K562 (cell line): ENCODE measurements around the gene BTBD10. TPM values are rescaled to one million over a fixed set of nuclear protein-coding genes. Genes with fewer than 3 reads are reported as not detected.

ENCODE experiments used
- ATAC-seq: fragments of 200-7000 bp; cut with Tn5 transposase; 3 replicates; pipeline ENCODE4 v1.9.1; 2020; ENCODE audit warnings: moderate library complexity
- BruUV-seq: library from RNA; stranded (reverse); fragments of 400-500 nt; replicated peaks from 2 replicates; lab custom pipeline; 2021; lab: Mats Ljungman, UMichigan
- CTCF ChIA-PET: fragments of 300-600 bp; formaldehyde crosslinking; extraction: SDS; loops from one replicate; lab custom pipeline; 2021; ENCODE audit warnings: low intra/inter-chr PET ratio; lab: Yijun Ruan, JAX
- POLR2A ChIA-PET: fragments of 300-600, 350-650 bp; sonication (Branson Sonifier 250); formaldehyde crosslinking; extraction: SDS; loops from one replicate; lab custom pipeline; 2021; ENCODE audit warnings: antibody characterized with exemption, inconsistent platforms; lab: Yijun Ruan, JAX
- DNase-seq, 4 experiments: peaks; one replicate each; pipeline versions ENCODE4 v3.0.0 to v3.0.0-alpha.2; 2011 to 2018; ENCODE audit warnings: low spot score in 3 of 4, mixed read lengths in 3 of 4; ENCODE audit errors: extremely low read depth in 1 of 4
- FAIRE-seq: peaks from 2 replicates; lab custom pipeline; 2011; peaks lifted over from hg19 to GRCh38; lab: Jason Lieb, UNC
- H2AFZ ChIP-seq: 2 replicates; pipeline ENCODE4 v1.6.0; 2011; ENCODE audit warnings: low read depth, low read length, control low read depth, inconsistent platforms
- H3K27ac ChIP-seq: fragments of 200-600 bp; 3 replicates; pipeline ENCODE4 v1.8.0; 2011; ENCODE audit warnings: low read depth, mild to moderate bottlenecking, control low read depth, inconsistent platforms, low read length, moderate library complexity, mixed read lengths; ENCODE audit errors: extremely low read depth
- H3K27me3 ChIP-seq, 2 experiments: fragments of 300-600 bp in 1 of 2; 2 replicates in 1 of 2; 3 replicates in 1 of 2; pipeline versions ENCODE4 v1.6.0 to v1.8.0; 2011; ENCODE audit warnings: inconsistent platforms in 2 of 2, low read length in 2 of 2, mild to moderate bottlenecking in 1 of 2, mixed read lengths in 1 of 2, moderate library complexity in 1 of 2; ENCODE audit not compliant: control insufficient read depth in 2 of 2, insufficient read depth in 2 of 2
- H3K36me3 ChIP-seq: fragments of 300-600 bp; 3 replicates; pipeline ENCODE4 v1.8.0; 2011; ENCODE audit warnings: mild to moderate bottlenecking, low read length, inconsistent platforms; ENCODE audit not compliant: control insufficient read depth, insufficient read depth
- H3K4me1 ChIP-seq, 2 experiments: fragments of 200-600 bp in 1 of 2; replicated peaks in 1 of 2; 2 replicates in 1 of 2; 3 replicates in 1 of 2; pipeline versions ENCODE4 v1.5.1 to v1.8.0; 2011; ENCODE audit warnings: inconsistent platforms in 2 of 2, low read length in 2 of 2, mild to moderate bottlenecking in 1 of 2, mixed read lengths in 1 of 2, moderate library complexity in 1 of 2; ENCODE audit not compliant: control insufficient read depth in 2 of 2, insufficient read depth in 2 of 2
- H3K4me2 ChIP-seq: 2 replicates; pipeline ENCODE4 v1.6.1; 2011; ENCODE audit warnings: low read length, control low read depth, inconsistent platforms, mixed read lengths; ENCODE audit not compliant: insufficient read depth
- H3K4me3 ChIP-seq: fragments of 200-600 bp; sonication (generic), shearing (Covaris generic); 2 replicates; pipeline ENCODE4 v1.5.1; 2016; ENCODE audit warnings: control low read depth, inconsistent platforms
- H3K79me2 ChIP-seq: fragments of 200-600 bp; 3 replicates; pipeline ENCODE4 v1.8.0; 2011; ENCODE audit warnings: low read length, inconsistent platforms; ENCODE audit not compliant: control insufficient read depth, insufficient read depth
- H3K9ac ChIP-seq, 2 experiments: 2 replicates each; pipeline versions ENCODE4 v1.6.0 to v1.6.1; 2011; ENCODE audit warnings: low read depth in 2 of 2, low read length in 2 of 2, control low read depth in 1 of 2, inconsistent platforms in 1 of 2, mild to moderate bottlenecking in 1 of 2, mixed read lengths in 1 of 2; ENCODE audit not compliant: insufficient read depth in 1 of 2
- H3K9me1 ChIP-seq: one replicate; pipeline ENCODE4 v1.6.0; 2011; ENCODE audit warnings: inconsistent platforms, mild to moderate bottlenecking, low read length, moderate library complexity; ENCODE audit not compliant: control insufficient read depth, insufficient read depth
- H3K9me3 ChIP-seq: replicated peaks from 2 replicates; pipeline ENCODE4 v1.5.1; 2011; ENCODE audit warnings: low read depth, low read length, inconsistent platforms; ENCODE audit not compliant: control insufficient read depth, insufficient read depth
- H4K20me1 ChIP-seq: replicated peaks from 2 replicates; pipeline ENCODE4 v1.6.1; 2011; ENCODE audit warnings: low read length, inconsistent platforms, mixed read lengths; ENCODE audit not compliant: control insufficient read depth, insufficient read depth
- NEUROD1 ChIP-seq: fragments of 150-350 bp; IDR thresholded peaks from 2 replicates; pipeline ENCODE4 v1.6.1; 2014; ENCODE audit warnings: borderline replicate concordance, low read length, low read depth; ENCODE audit not compliant: partially characterized antibody
- THAP12 ChIP-seq: fragments of 250-450 bp; sonication (Bioruptor Pico); IDR thresholded peaks from 2 replicates; pipeline ENCODE4 v1.9.0; 2021; ENCODE audit warnings: mild to moderate bottlenecking, inconsistent platforms
- in situ Hi-C: fragments of 300-500 bp; cut with MboI; formaldehyde crosslinking; loops from 4 replicates; pipeline ENCODE4 v1.15.0; 2018; ENCODE audit warnings: inconsistent platforms, mixed read lengths
- intact Hi-C: fragments of 100-400 bp; cut with micrococcal nuclease; formaldehyde crosslinking; loops from 2 replicates; pipeline ENCODE4 v1.14.2; 2022
- polyA plus RNA-seq, 8 experiments: library from polyadenylated mRNA; depleted of rRNA in 4 of 8; stranded (reverse) in 5 of 8; unstranded in 3 of 8; fragments of >200 nt; fragmentation: Nextera tagmentation in 2 of 8; fragmentation: Illumina TruSeq in 1 of 8; extraction: Ambion mirVana in 2 of 8; extraction: Trizol in 1 of 8; gene quantifications; 2 replicates each; pipeline versions ENCODE4 v1.2.1 to v1.2.3, GENCODE V29; 2011 to 2014; ENCODE audit warnings: inconsistent platforms in 1 of 8, missing spikeins in 1 of 8
- total RNA-seq, 7 experiments: library from RNA; depleted of rRNA in 6 of 7; stranded (reverse); fragments of >200 nt in 6 of 7; fragmentation: Illumina TruSeq in 2 of 7; extraction: Trizol in 2 of 7; gene quantifications; 2 replicates each; pipeline versions ENCODE4 v1.2.1 to v1.2.3, GENCODE V29; 2011 to 2021; ENCODE audit warnings: low replicate concordance in 1 of 7
- TF ChIP-seq, protein P1 (sequence below): fragments of 450-650 bp; formaldehyde crosslinking; IDR thresholded peaks from 2 replicates; pipeline ENCODE4 v1.4.0; 2020; ENCODE audit warnings: mild to moderate bottlenecking, moderate library complexity
- TF ChIP-seq, protein P2 (sequence below): fragments of 250-450 bp; sonication (Bioruptor Pico); IDR thresholded peaks from 2 replicates; pipeline ENCODE4 v1.4.0; 2020; ENCODE audit warnings: mild to moderate bottlenecking, moderate library complexity

The BTBD10 gene
- total and polyA plus RNA-seq, 9 of the 15 experiments (the other 6 are each of a cell fraction or from before 2014, with no cell fraction given), result 11.6 to 22.8 (median 16.3) TPM

- TF ChIP-seq THAP12 (CRISPR knock-in tag) (no peak), NEUROD1 (no peak)
- TF ChIP-seq, protein P1, sequence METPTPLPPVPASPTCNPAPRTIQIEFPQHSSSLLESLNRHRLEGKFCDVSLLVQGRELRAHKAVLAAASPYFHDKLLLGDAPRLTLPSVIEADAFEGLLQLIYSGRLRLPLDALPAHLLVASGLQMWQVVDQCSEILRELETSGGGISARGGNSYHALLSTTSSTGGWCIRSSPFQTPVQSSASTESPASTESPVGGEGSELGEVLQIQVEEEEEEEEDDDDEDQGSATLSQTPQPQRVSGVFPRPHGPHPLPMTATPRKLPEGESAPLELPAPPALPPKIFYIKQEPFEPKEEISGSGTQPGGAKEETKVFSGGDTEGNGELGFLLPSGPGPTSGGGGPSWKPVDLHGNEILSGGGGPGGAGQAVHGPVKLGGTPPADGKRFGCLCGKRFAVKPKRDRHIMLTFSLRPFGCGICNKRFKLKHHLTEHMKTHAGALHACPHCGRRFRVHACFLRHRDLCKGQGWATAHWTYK (CRISPR knock-in tag), result no peak
Observed at GRCh38 chr11:13429288-13429687, 33.7 kb downstream of the BTBD10 start (continued).

- no peak overlapping the region for H2AFZ ChIP-seq
- ATAC-seq (no peak), DNase-seq (no peak), FAIRE-seq (no peak)
- TF ChIP-seq, protein P2, sequence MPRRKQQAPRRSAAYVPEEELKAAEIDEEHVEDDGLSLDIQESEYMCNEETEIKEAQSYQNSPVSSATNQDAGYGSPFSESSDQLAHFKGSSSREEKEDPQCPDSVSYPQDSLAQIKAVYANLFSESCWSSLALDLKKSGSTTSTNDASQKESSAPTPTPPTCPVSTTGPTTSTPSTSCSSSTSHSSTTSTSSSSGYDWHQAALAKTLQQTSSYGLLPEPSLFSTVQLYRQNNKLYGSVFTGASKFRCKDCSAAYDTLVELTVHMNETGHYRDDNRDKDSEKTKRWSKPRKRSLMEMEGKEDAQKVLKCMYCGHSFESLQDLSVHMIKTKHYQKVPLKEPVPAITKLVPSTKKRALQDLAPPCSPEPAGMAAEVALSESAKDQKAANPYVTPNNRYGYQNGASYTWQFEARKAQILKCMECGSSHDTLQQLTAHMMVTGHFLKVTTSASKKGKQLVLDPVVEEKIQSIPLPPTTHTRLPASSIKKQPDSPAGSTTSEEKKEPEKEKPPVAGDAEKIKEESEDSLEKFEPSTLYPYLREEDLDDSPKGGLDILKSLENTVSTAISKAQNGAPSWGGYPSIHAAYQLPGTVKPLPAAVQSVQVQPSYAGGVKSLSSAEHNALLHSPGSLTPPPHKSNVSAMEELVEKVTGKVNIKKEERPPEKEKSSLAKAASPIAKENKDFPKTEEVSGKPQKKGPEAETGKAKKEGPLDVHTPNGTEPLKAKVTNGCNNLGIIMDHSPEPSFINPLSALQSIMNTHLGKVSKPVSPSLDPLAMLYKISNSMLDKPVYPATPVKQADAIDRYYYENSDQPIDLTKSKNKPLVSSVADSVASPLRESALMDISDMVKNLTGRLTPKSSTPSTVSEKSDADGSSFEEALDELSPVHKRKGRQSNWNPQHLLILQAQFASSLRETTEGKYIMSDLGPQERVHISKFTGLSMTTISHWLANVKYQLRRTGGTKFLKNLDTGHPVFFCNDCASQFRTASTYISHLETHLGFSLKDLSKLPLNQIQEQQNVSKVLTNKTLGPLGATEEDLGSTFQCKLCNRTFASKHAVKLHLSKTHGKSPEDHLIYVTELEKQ (CRISPR knock-in tag), result no peak
- ChIA-PET CTCF (no interaction called here), POLR2A (no interaction called here)
- H3K9me1 ChIP-seq, result no peaks in the 10 kb centered on the region
- BruUV-seq, result no TSS peak
- H3K4me2 ChIP-seq, result no peak overlapping the region
- H3K4me3 ChIP-seq, result no peak overlapping the region
- no peaks in the 10 kb centered on the region for H3K79me2 ChIP-seq
- no peaks in the 10 kb centered on the region for H3K27me3 ChIP-seq
- no peaks in the 10 kb centered on the region for H4K20me1 ChIP-seq
- no peaks in the 10 kb centered on the region for H3K36me3 ChIP-seq
- H3K9ac ChIP-seq, result no peak overlapping the region
- H3K9me3 ChIP-seq, result no peaks in the 10 kb centered on the region
- H3K4me1 ChIP-seq, result no peaks in the 10 kb centered on the region
- intact Hi-C loops (no loop called here), in situ Hi-C loops (no loop called here)
- H3K27ac ChIP-seq, result no peak overlapping the region
Observed at GRCh38 chr11:13427440-13427839, 35.6 kb downstream of the BTBD10 start.
